GM19043 (cell line): Measurements from ENCODE around the gene NDUFAF8.

Experiments used
- ATAC-seq: cut with Tn5 transposase; IDR thresholded peaks from one replicate; pipeline ENCODE4 v1.9.1; 2021; ENCODE audit warnings: low read depth; ENCODE audit not compliant: unreplicated experiment

The NDUFAF8 gene

DNA sequence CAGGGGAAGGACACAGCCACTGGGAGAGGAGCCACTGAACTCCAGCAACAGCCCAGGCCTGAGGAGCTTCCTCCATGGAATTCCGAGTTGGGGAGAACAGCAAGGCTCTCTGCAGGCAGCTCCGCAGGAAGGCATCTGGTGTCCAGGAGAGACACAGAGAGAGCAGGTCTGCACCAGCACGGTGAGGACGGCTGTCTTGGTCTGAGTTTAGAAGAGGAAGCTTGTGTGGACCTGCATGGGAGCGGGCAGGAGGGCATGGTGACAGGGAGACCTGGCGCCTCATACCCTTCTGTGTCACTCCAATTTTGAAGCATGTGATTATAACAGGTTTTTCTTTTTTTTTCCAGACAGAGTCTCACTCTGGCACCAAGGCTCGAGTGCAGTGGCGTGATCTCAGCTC is 49.6 kb downstream of the NDUFAF8 start:
- no peak for ATAC-seq

DNA sequence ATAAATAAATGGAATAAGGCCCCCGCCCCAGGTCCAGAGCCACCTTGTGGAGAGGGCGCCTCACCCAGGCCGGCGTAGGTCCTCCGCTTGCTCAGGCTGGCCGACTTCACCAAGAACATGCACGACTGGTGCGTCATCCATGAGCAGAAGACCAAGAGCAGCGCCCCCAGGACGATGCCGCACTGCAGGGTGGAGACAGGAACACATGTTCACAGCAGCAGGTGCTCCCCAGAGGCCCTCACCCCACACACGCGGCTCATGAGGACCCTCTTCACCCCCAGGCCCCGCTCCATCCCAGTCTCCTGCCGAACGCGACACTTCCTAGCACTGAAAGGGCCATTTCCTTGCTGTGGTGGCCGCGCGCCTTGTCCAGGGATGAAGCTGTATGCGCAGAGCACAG is 50.5 kb downstream of the NDUFAF8 start:
- no peak for ATAC-seq

DNA sequence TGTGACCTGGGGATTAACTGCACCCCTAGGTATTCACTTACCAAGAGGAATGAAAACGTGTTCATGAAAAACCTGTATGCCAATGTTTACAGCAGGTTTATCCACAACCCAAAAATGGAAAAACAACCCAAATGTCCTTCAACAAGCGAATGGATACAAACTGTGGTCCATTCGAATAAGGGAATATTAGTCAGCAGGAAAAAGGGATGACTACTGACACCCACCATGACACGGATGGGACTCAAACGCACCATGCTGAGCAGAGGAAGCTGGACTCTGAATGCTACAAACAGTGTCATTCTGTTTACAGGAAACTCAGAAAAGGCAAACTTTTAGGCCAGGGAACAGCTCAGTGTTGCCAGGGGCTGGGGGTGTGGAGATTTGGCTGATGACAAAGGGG is 51.1 kb downstream of the NDUFAF8 start:
- ATAC-seq, result no peak
